Measurements from ENCODE around the gene TOGARAM1.

GRCh38 chr14:45095143-45095542 is 133.2 kb downstream of the TOGARAM1 start:
- TF ChIP-seq POLR2AphosphoS5 (IDR thresholded peaks at IDR 0.05) (no peak), POLR2A (IDR thresholded peaks at IDR 0.05) (no peak), CTCF (IDR thresholded peaks at IDR 0.05) (no peak)
